ENCODE measurements around the gene C10orf143. TPM values are rescaled to one million over a fixed set of nuclear protein-coding genes. Genes with fewer than 3 reads are reported as not detected.

Gene C10orf143
- total and polyA plus RNA-seq, 2 experiments from 2014 or later: 0.76 to 5.4 TPM

- TF ChIP-seq EZH2phosphoT487 (IDR thresholded peaks at IDR 0.05; ENCODE audit: insufficient read depth, low read depth) (no peak), EZH2 (IDR thresholded peaks at IDR 0.05; ENCODE audit: insufficient read depth, poor library complexity, severe bottlenecking) (no peak)
- no peak overlapping the region for H3K4me3 ChIP-seq
- H3K4me2 ChIP-seq (ENCODE audit: unreplicated experiment): no peak overlapping the region
- H3K4me1 ChIP-seq (ENCODE audit: insufficient read depth): no peaks in the 10 kb centered on the region
- DNase-seq: no peak
- no peaks in the 10 kb centered on the region for H3K36me3 ChIP-seq (ENCODE audit: low read depth)
- no peaks in the 10 kb centered on the region for H3F3A ChIP-seq (ENCODE audit: insufficient read depth)
- no peaks in the 10 kb centered on the region for H4K20me1 ChIP-seq (ENCODE audit: insufficient read depth)
- no peaks in the 10 kb centered on the region for H3K9me2 ChIP-seq (ENCODE audit: insufficient read depth)
- no peak overlapping the region for H3K9ac ChIP-seq
- no peaks in the 10 kb centered on the region for H3K79me2 ChIP-seq (ENCODE audit: insufficient read depth)
- no peak overlapping the region for H2AFZ ChIP-seq
- no peak overlapping the region for H3K27ac ChIP-seq
- no peaks in the 10 kb centered on the region for H3K9me3 ChIP-seq (ENCODE audit: low read depth)
- H3K27me3 ChIP-seq (replicated peaks; ENCODE audit: insufficient read depth): no peaks in the 10 kb centered on the region
- in situ Hi-C loops (cut with MboI): no loop called here
- WGBS, 2 experiments (ENCODE audit: low coverage in 1 of 2, low lambda C conversion rate in 2 of 2, missing lambda C conversion rate in 2 of 2): 77 to 85% methylated on average over 9 of the region's 9 CpGs
Observed at GRCh38 chr10:130039141-130039540, 71.5 kb downstream of the C10orf143 start.

- no peak overlapping the region for H3K27ac ChIP-seq
- no peak overlapping the region for H3K9ac ChIP-seq
- no peaks in the 10 kb centered on the region for H3K79me2 ChIP-seq (ENCODE audit: insufficient read depth)
- H3K4me2 ChIP-seq (ENCODE audit: unreplicated experiment): no peak overlapping the region
- H3K27me3 ChIP-seq (replicated peaks; ENCODE audit: insufficient read depth): no peaks in the 10 kb centered on the region
- TF ChIP-seq EZH2phosphoT487 (IDR thresholded peaks at IDR 0.05; ENCODE audit: insufficient read depth, low read depth) (no peak), EZH2 (IDR thresholded peaks at IDR 0.05; ENCODE audit: insufficient read depth, poor library complexity, severe bottlenecking) (no peak)
- H2AFZ ChIP-seq: no peak overlapping the region
- H4K20me1 ChIP-seq (ENCODE audit: insufficient read depth): no peaks in the 10 kb centered on the region
- no peak overlapping the region for H3K4me3 ChIP-seq
- H3F3A ChIP-seq (ENCODE audit: insufficient read depth): peaks cover 4% of the 10 kb centered on the region
- 94 to 97% methylated on average over 8 of the region's 8 CpGs for WGBS, 2 experiments (ENCODE audit: low coverage in 1 of 2, low lambda C conversion rate in 2 of 2, missing lambda C conversion rate in 2 of 2)
- H3K9me2 ChIP-seq (ENCODE audit: insufficient read depth): no peaks in the 10 kb centered on the region
- H3K9me3 ChIP-seq (ENCODE audit: low read depth): no peaks in the 10 kb centered on the region
- no peaks in the 10 kb centered on the region for H3K36me3 ChIP-seq (ENCODE audit: low read depth)
- no peaks in the 10 kb centered on the region for H3K4me1 ChIP-seq (ENCODE audit: insufficient read depth)
- in situ Hi-C loops (cut with MboI): no loop called here
- DNase-seq: no peak
Observed at GRCh38 chr10:130038611-130039109, 72.0 kb downstream of the C10orf143 start.

- in situ Hi-C loops (cut with MboI): no loop called here
- H2AFZ ChIP-seq: no peak overlapping the region
- no peaks in the 10 kb centered on the region for H3K9me2 ChIP-seq (ENCODE audit: insufficient read depth)
- H3K36me3 ChIP-seq (ENCODE audit: low read depth): no peaks in the 10 kb centered on the region
- TF ChIP-seq EZH2 (IDR thresholded peaks at IDR 0.05; ENCODE audit: insufficient read depth, poor library complexity, severe bottlenecking): no peak
- TF ChIP-seq EZH2phosphoT487 (IDR thresholded peaks at IDR 0.05; ENCODE audit: insufficient read depth, low read depth): no peak
- H3K27me3 ChIP-seq (replicated peaks; ENCODE audit: insufficient read depth): no peaks in the 10 kb centered on the region
- H3K27ac ChIP-seq: no peak overlapping the region
- no peaks in the 10 kb centered on the region for H4K20me1 ChIP-seq (ENCODE audit: insufficient read depth)
- H3K79me2 ChIP-seq (ENCODE audit: insufficient read depth): no peaks in the 10 kb centered on the region
- 88 to 90% methylated on average over 8 of the region's 8 CpGs for WGBS, 2 experiments (ENCODE audit: low coverage in 1 of 2, low lambda C conversion rate in 2 of 2, missing lambda C conversion rate in 2 of 2)
- DNase-seq: no peak
- H3K9ac ChIP-seq: no peak overlapping the region
- H3K4me2 ChIP-seq (ENCODE audit: unreplicated experiment): no peak overlapping the region
- H3K4me3 ChIP-seq: no peak overlapping the region
- H3K4me1 ChIP-seq (ENCODE audit: insufficient read depth): no peaks in the 10 kb centered on the region; the same call in 1 of the 2 replicates
- H3K9me3 ChIP-seq (ENCODE audit: low read depth): no peaks in the 10 kb centered on the region
- H3F3A ChIP-seq (ENCODE audit: insufficient read depth): peaks cover 9% of the 10 kb centered on the region
Observed at GRCh38 chr10:130038019-130038555, 72.5 kb downstream of the C10orf143 start.

- DNase-seq: no peak
- 87 to 91% methylated on average over 14 of the region's 14 CpGs for WGBS, 2 experiments (ENCODE audit: low coverage in 1 of 2, low lambda C conversion rate in 2 of 2, missing lambda C conversion rate in 2 of 2)
Observed at GRCh38 chr10:130037169-130037661, 73.4 kb downstream of the C10orf143 start.

More at GRCh38 chr10:130037169-130037661, 73.4 kb downstream of the C10orf143 start:
- no peaks in the 10 kb centered on the region for H3K9me2 ChIP-seq (ENCODE audit: insufficient read depth)
- no peak overlapping the region for H2AFZ ChIP-seq
- no peaks in the 10 kb centered on the region; the same call in 1 of the 2 replicates for H3K4me1 ChIP-seq (ENCODE audit: insufficient read depth)
- H3K27me3 ChIP-seq (replicated peaks; ENCODE audit: insufficient read depth): no peaks in the 10 kb centered on the region
- H3K36me3 ChIP-seq (ENCODE audit: low read depth): no peaks in the 10 kb centered on the region
- H3K9me3 ChIP-seq (ENCODE audit: low read depth): no peaks in the 10 kb centered on the region
- no peak overlapping the region for H3K27ac ChIP-seq
- TF ChIP-seq EZH2 (IDR thresholded peaks at IDR 0.05; ENCODE audit: insufficient read depth, poor library complexity, severe bottlenecking) (no peak), EZH2phosphoT487 (IDR thresholded peaks at IDR 0.05; ENCODE audit: insufficient read depth, low read depth) (no peak)
- no peak overlapping the region for H3K9ac ChIP-seq
- in situ Hi-C loops (cut with MboI): no loop called here
- H4K20me1 ChIP-seq (ENCODE audit: insufficient read depth): no peaks in the 10 kb centered on the region
- H3K4me3 ChIP-seq: no peak overlapping the region
- H3K79me2 ChIP-seq (ENCODE audit: insufficient read depth): no peaks in the 10 kb centered on the region
- H3F3A ChIP-seq (ENCODE audit: insufficient read depth): peaks cover 16% of the 10 kb centered on the region
- H3K4me2 ChIP-seq (ENCODE audit: unreplicated experiment): no peak overlapping the region

Data from GM23248 (cell line).